A673 (cell line): ENCODE data around the gene OSBPL1A. TPM values are rescaled to one million over a fixed set of nuclear protein-coding genes. Genes with fewer than 3 reads are reported as not detected.

ENCODE experiments used
- BruUV-seq: library from RNA; stranded (reverse); fragments of 400-500 nt; replicated peaks from 2 replicates; lab custom pipeline; 2021; lab: Mats Ljungman, UMichigan
- CTCF ChIA-PET: fragments of 300-600 bp; sonication (Branson Sonifier 250); formaldehyde crosslinking; loops from one replicate; lab custom pipeline; 2022; ENCODE audit warnings: antibody characterized with exemption; lab: Charles Lee
- POLR2A ChIA-PET: fragments of 300-600 bp; sonication (Branson Sonifier 250); formaldehyde crosslinking; loops from one replicate; lab custom pipeline; 2022; ENCODE audit warnings: antibody characterized with exemption; ENCODE audit not compliant: low non-redundant PET; lab: Charles Lee
- DNase-seq: peaks from one replicate; pipeline ENCODE4 v3.0.0-alpha.2; 2015; ENCODE audit warnings: low spot score
- H3K27ac ChIP-seq: fragments of 200-600 bp; sonication (generic); 2 replicates; pipeline ENCODE4 v1.5.1; 2016; ENCODE audit warnings: mixed run types, low read depth, mild to moderate bottlenecking, mixed read lengths, antibody characterized with exemption, low read length; ENCODE audit not compliant: poor library complexity, severe bottlenecking
- H3K27me3 ChIP-seq: fragments of 200-600 bp; sonication (generic); replicated peaks from 2 replicates; pipeline ENCODE4 v1.6.1; 2017; ENCODE audit warnings: mixed run types, low read depth, mild to moderate bottlenecking, mixed read lengths, antibody characterized with exemption, low read length; ENCODE audit not compliant: insufficient read depth, poor library complexity
- H3K36me3 ChIP-seq: fragments of 200-600 bp; sonication (generic); 2 replicates; pipeline ENCODE4 v1.6.1; 2016; ENCODE audit warnings: mixed run types, mild to moderate bottlenecking, mixed read lengths, antibody characterized with exemption, low read length; ENCODE audit not compliant: insufficient read depth, poor library complexity, severe bottlenecking
- H3K4me1 ChIP-seq: fragments of 200-600 bp; sonication (generic); 2 replicates; pipeline ENCODE4 v1.6.1; 2017; ENCODE audit warnings: mixed run types, mild to moderate bottlenecking, mixed read lengths, antibody characterized with exemption, low read length; ENCODE audit not compliant: insufficient read depth, poor library complexity, severe bottlenecking
- H3K4me3 ChIP-seq: fragments of 200-600 bp; sonication (generic); 2 replicates; pipeline ENCODE4 v1.5.1; 2016; ENCODE audit warnings: low read depth, mixed run types, mild to moderate bottlenecking, mixed read lengths, low read length; ENCODE audit not compliant: poor library complexity, severe bottlenecking
- H3K9me3 ChIP-seq: fragments of 200-600 bp; sonication (generic); 2 replicates; pipeline ENCODE4 v1.6.1; 2016; ENCODE audit warnings: mixed run types, low read depth, mild to moderate bottlenecking, mixed read lengths, antibody characterized with exemption, low read length; ENCODE audit not compliant: poor library complexity, severe bottlenecking
- EZH2 ChIP-seq: fragments of 200-600 bp; sonication (generic); IDR thresholded peaks from 2 replicates; pipeline ENCODE4 v1.6.1; 2017; ENCODE audit warnings: borderline replicate concordance, low read depth, mild to moderate bottlenecking, mixed read lengths, antibody characterized with exemption, low read length; ENCODE audit not compliant: poor library complexity, severe bottlenecking
- intact Hi-C: fragments of 100-400 bp; cut with micrococcal nuclease; formaldehyde crosslinking; loops from one replicate; pipeline ENCODE4 v1.10.0; 2022; ENCODE audit not compliant: unreplicated experiment
- total RNA-seq: library from RNA; stranded (reverse); gene quantifications from 2 replicates; pipeline ENCODE4 v1.2.3, GENCODE V29; 2021
- TF ChIP-seq, protein P1 (sequence below): fragments of 300-800, 200-600 bp; sonication (generic); conservative IDR thresholded peaks from 2 replicates; pipeline ENCODE4 v1.5.1; 2017; ENCODE audit warnings: low read depth, mild to moderate bottlenecking, antibody characterized with exemption, low read length, moderate library complexity, mixed read lengths

Gene OSBPL1A
- total RNA-seq, 1 experiment from 2014 or later = 26.1 TPM

- intact Hi-C loops = no loop called here
- BruUV-seq = no TSS peak
- ChIA-PET POLR2A (interaction anchor here (0.6 kb wide), 1 partner anchor 154 kb away, joined by 13 read pairs; no protein-coding TSS in a partner anchor), CTCF (no interaction called here)
- Histone ChIP-seq H3K4me1 (no peaks in the 10 kb centered on the region), H3K27me3 (no peaks in the 10 kb centered on the region), H3K27ac (no peak overlapping the region), H3K9me3 (no peaks in the 10 kb centered on the region), H3K36me3 (no peaks in the 10 kb centered on the region), H3K4me3 (no peak overlapping the region)
- TF ChIP-seq, protein P1, sequence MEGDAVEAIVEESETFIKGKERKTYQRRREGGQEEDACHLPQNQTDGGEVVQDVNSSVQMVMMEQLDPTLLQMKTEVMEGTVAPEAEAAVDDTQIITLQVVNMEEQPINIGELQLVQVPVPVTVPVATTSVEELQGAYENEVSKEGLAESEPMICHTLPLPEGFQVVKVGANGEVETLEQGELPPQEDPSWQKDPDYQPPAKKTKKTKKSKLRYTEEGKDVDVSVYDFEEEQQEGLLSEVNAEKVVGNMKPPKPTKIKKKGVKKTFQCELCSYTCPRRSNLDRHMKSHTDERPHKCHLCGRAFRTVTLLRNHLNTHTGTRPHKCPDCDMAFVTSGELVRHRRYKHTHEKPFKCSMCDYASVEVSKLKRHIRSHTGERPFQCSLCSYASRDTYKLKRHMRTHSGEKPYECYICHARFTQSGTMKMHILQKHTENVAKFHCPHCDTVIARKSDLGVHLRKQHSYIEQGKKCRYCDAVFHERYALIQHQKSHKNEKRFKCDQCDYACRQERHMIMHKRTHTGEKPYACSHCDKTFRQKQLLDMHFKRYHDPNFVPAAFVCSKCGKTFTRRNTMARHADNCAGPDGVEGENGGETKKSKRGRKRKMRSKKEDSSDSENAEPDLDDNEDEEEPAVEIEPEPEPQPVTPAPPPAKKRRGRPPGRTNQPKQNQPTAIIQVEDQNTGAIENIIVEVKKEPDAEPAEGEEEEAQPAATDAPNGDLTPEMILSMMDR = no peak
- TF ChIP-seq EZH2 = no peak
- DNase-seq = no peak
These were observed 229.1 kb downstream of the OSBPL1A start for GRCh38 chr18:24168496-24168895.

- POLR2A ChIA-PET = no interaction called here
- no peak overlapping the region for H3K27ac ChIP-seq
- H3K27me3 ChIP-seq = no peaks in the 10 kb centered on the region
- intact Hi-C loops = no loop called here
- H3K4me3 ChIP-seq = no peak overlapping the region
- DNase-seq = no peak
- TF ChIP-seq, protein P1 = no peak
- no peak for TF ChIP-seq EZH2
- H3K36me3 ChIP-seq = no peaks in the 10 kb centered on the region
- no peaks in the 10 kb centered on the region for H3K9me3 ChIP-seq
- no TSS peak for BruUV-seq
- H3K4me1 ChIP-seq = peaks cover 4% of the 10 kb centered on the region
- CTCF ChIA-PET = no interaction called here
These were observed 236.3 kb downstream of the OSBPL1A start for GRCh38 chr18:24161304-24161703.

DNA sequence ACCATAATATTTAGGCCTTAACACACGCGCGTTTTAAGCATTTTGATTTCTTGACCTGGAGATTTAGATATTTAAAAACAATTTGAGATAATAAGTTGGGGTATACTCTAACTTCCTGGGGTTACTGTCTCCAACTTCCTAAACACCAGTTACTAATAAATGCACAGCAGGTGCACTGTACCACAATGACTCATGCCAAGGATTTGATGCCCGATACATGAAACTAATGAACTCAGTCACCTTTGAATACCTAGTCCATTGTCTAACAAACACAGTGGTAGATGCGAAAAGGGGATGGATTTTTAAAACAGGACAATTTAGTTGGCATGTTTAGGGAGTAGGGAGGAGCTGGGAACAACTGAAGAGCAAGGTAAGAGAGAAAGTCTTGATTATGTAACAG is 237.5 kb downstream of the OSBPL1A start:
- no peaks in the 10 kb centered on the region for H3K27me3 ChIP-seq
- H3K4me3 ChIP-seq = no peak overlapping the region
- ChIA-PET POLR2A (no interaction called here), CTCF (no interaction called here)
- TF ChIP-seq EZH2 = no peak
- TF ChIP-seq, protein P1 = no peak
- intact Hi-C loops = no loop called here
- H3K36me3 ChIP-seq = no peaks in the 10 kb centered on the region
- no peaks in the 10 kb centered on the region for H3K9me3 ChIP-seq
- BruUV-seq = no TSS peak
- peaks cover 4% of the 10 kb centered on the region for H3K4me1 ChIP-seq
- no peak for DNase-seq
- H3K27ac ChIP-seq = no peak overlapping the region
